ENCODE data around the gene OR6C75.
"Not testable (repeated sequence)": the region's sequence is repeated elsewhere in the genome, so short reads cannot be mapped to it uniquely, and the experiment has no call there.

The OR6C75 gene

GRCh38 chr12:55362675-55363074 lies at the start of gene OR6C75:
TSS of gene OR6C75 (plus strand) at chr12:55362975. CDS start at chr12:55365111, 2,136 bp downstream.
- TF ChIP-seq CTCF (IDR thresholded peaks at IDR 0.05) (no peak), ZFX (IDR thresholded peaks at IDR 0.05; ENCODE audit: borderline replicate concordance) (no peak)
- H3K27ac ChIP-seq, result no peak within 1 kb of the TSS

GRCh38 chr12:55314043-55314442 lies 48.7 kb upstream of the OR6C75 start, which contains the start of gene OR6C1:
TSS of gene OR6C1 (plus strand) at chr12:55314343. CDS start at chr12:55320600, 6,257 bp downstream.
- H3K27ac ChIP-seq, result no peak within 1 kb of the TSS
- TF ChIP-seq ZFX (IDR thresholded peaks at IDR 0.05; ENCODE audit: borderline replicate concordance) (no peak), CTCF (IDR thresholded peaks at IDR 0.05) (no peak)

- TF ChIP-seq ZFX (IDR thresholded peaks at IDR 0.05; ENCODE audit: borderline replicate concordance), result no peak
- TF ChIP-seq CTCF (IDR thresholded peaks at IDR 0.05), result no peak
- no peak overlapping the region for H3K27ac ChIP-seq
Observed at GRCh38 chr12:55320201-55320600, 42.6 kb upstream of the OR6C75 start.

- not testable (repeated sequence) for H3K27ac ChIP-seq
Observed at GRCh38 chr12:55325801-55326200, 37.0 kb upstream of the OR6C75 start.

- TF ChIP-seq CTCF (IDR thresholded peaks at IDR 0.05), result no peak
- no peak for TF ChIP-seq ZFX (IDR thresholded peaks at IDR 0.05; ENCODE audit: borderline replicate concordance)
- no peak within 1 kb of the TSS for H3K27ac ChIP-seq
Observed at GRCh38 chr12:55330446-55330845, 32.3 kb upstream of the OR6C75 start, which contains the start of gene OR6C3. TSS of gene OR6C3 (plus strand) at chr12:55330746. CDS start at chr12:55331701, 955 bp downstream.

- H3K27ac ChIP-seq, result no peak overlapping the region
Observed at GRCh38 chr12:55336002-55336401, 26.8 kb upstream of the OR6C75 start.

GRCh38 chr12:55355338-55355737 lies 7.4 kb upstream of the OR6C75 start:
- H3K27ac ChIP-seq, result not testable (repeated sequence)

More at GRCh38 chr12:55336002-55336401, 26.8 kb upstream of the OR6C75 start:
- TF ChIP-seq CTCF (IDR thresholded peaks at IDR 0.05) (no peak), ZFX (IDR thresholded peaks at IDR 0.05; ENCODE audit: borderline replicate concordance) (no peak)

GRCh38 chr12:55365086-55365485 lies 2.3 kb downstream of the OR6C75 start:
- no peak overlapping the region for H3K27ac ChIP-seq
- TF ChIP-seq ZFX (IDR thresholded peaks at IDR 0.05; ENCODE audit: borderline replicate concordance) (no peak), CTCF (IDR thresholded peaks at IDR 0.05) (no peak)
